H9 (cell line): ENCODE data around the gene THOC2. TPM values are rescaled to one million over a fixed set of nuclear protein-coding genes. Genes with fewer than 3 reads are reported as not detected.

Source experiments
- DNase-seq: peaks from one replicate; pipeline ENCODE4 v3.0.0-alpha.2; 2017
- H2AFZ ChIP-seq: one replicate; pipeline ENCODE4 v1.6.1; 2013; ENCODE audit warnings: mild to moderate bottlenecking, low read length, control low read depth, moderate library complexity
- H2AK5ac ChIP-seq: 2 replicates; pipeline ENCODE4 v1.6.1; 2013; ENCODE audit warnings: low read length, control low read depth, mixed read lengths; ENCODE audit not compliant: insufficient read length
- H2BK120ac ChIP-seq: one replicate; pipeline ENCODE4 v1.6.1; 2013; ENCODE audit warnings: low read depth, mild to moderate bottlenecking, low read length, control low read depth, inconsistent platforms; ENCODE audit not compliant: poor library complexity, severe bottlenecking
- H2BK12ac ChIP-seq: 2 replicates; pipeline ENCODE4 v1.6.1; 2013; ENCODE audit warnings: low read length, control low read depth, mixed read lengths, low read depth; ENCODE audit not compliant: insufficient read length
- H2BK15ac ChIP-seq: 2 replicates; pipeline ENCODE4 v1.6.1; 2013; ENCODE audit warnings: low read depth, low read length, control low read depth
- H2BK20ac ChIP-seq: one replicate; pipeline ENCODE4 v1.6.1; 2013; ENCODE audit warnings: low read depth, mild to moderate bottlenecking, low read length, control low read depth, inconsistent platforms; ENCODE audit not compliant: poor library complexity, severe bottlenecking
- H2BK5ac ChIP-seq: 2 replicates; pipeline ENCODE4 v1.6.1; 2013; ENCODE audit warnings: low read length, control low read depth, mixed read lengths; ENCODE audit not compliant: insufficient read length
- H3K14ac ChIP-seq: 2 replicates; pipeline ENCODE4 v1.6.1; 2013; ENCODE audit warnings: low read length, control low read depth; ENCODE audit not compliant: insufficient read depth
- H3K18ac ChIP-seq: 2 replicates; pipeline ENCODE4 v1.6.1; 2013; ENCODE audit warnings: low read depth, mild to moderate bottlenecking, mixed read lengths, low read length, control low read depth; ENCODE audit not compliant: insufficient read length
- H3K23ac ChIP-seq: 2 replicates; pipeline ENCODE4 v1.6.1; 2013; ENCODE audit warnings: low read length, control low read depth, mixed read lengths, low read depth; ENCODE audit not compliant: insufficient read length
- H3K23me2 ChIP-seq: 2 replicates; pipeline ENCODE4 v1.6.1; 2013; ENCODE audit warnings: low read depth, mild to moderate bottlenecking, mixed read lengths, low read length, control low read depth; ENCODE audit not compliant: insufficient read length, poor library complexity, severe bottlenecking
- H3K27ac ChIP-seq: 2 replicates; pipeline ENCODE4 v1.5.1; 2013; ENCODE audit warnings: low read length, control low read depth, mixed read lengths, low read depth; ENCODE audit not compliant: insufficient read length
- H3K27me3 ChIP-seq: 2 replicates; pipeline ENCODE4 v1.6.1; 2013; ENCODE audit warnings: low read length, control low read depth, inconsistent platforms; ENCODE audit not compliant: insufficient read depth
- H3K4ac ChIP-seq: 2 replicates; pipeline ENCODE4 v1.6.1; 2013; ENCODE audit warnings: low read depth, mild to moderate bottlenecking, control low read depth, inconsistent platforms, low read length, moderate library complexity
- H3K4me1 ChIP-seq: 2 replicates; pipeline ENCODE4 v1.6.1; 2013; ENCODE audit warnings: low read length, control low read depth, inconsistent platforms; ENCODE audit not compliant: insufficient read depth
- H3K4me2 ChIP-seq: 2 replicates; pipeline ENCODE4 v1.6.1; 2013; ENCODE audit warnings: low read length, control low read depth, mixed read lengths; ENCODE audit not compliant: insufficient read length, insufficient read depth
- H3K56ac ChIP-seq: 2 replicates; pipeline ENCODE4 v1.6.1; 2013; ENCODE audit warnings: low read depth, mild to moderate bottlenecking, mixed read lengths, low read length, control low read depth; ENCODE audit not compliant: insufficient read length
- H3K79me1 ChIP-seq: 2 replicates; pipeline ENCODE4 v1.6.1; 2013; ENCODE audit warnings: low read depth, mild to moderate bottlenecking, moderate library complexity, low read length, control low read depth, inconsistent platforms; ENCODE audit not compliant: insufficient read depth, poor library complexity, severe bottlenecking
- H3K79me2 ChIP-seq: 2 replicates; pipeline ENCODE4 v1.6.1; 2013; ENCODE audit warnings: low read length, control low read depth, inconsistent platforms; ENCODE audit not compliant: insufficient read depth
- H3K9ac ChIP-seq: 2 replicates; pipeline ENCODE4 v1.6.1; 2013; ENCODE audit warnings: low read length, control low read depth, mixed read lengths; ENCODE audit not compliant: insufficient read length; ENCODE audit errors: extremely low read depth
- H3K9me3 ChIP-seq: one replicate; pipeline ENCODE4 v1.6.1; 2013; ENCODE audit warnings: low read depth, low read length, inconsistent platforms; ENCODE audit not compliant: control insufficient read depth
- H3T11ph ChIP-seq: one replicate; pipeline ENCODE4 v1.6.1; 2013; ENCODE audit warnings: mild to moderate bottlenecking, low read length, control low read depth, inconsistent platforms
- H4K20me1 ChIP-seq: one replicate; pipeline ENCODE4 v1.6.1; 2013; ENCODE audit not compliant: control insufficient read depth, insufficient read length, insufficient read depth
- H4K5ac ChIP-seq: 2 replicates; pipeline ENCODE4 v1.6.1; 2013; ENCODE audit warnings: low read depth, mild to moderate bottlenecking, mixed read lengths, low read length, control low read depth; ENCODE audit not compliant: insufficient read length
- H4K8ac ChIP-seq: replicated peaks from 2 replicates; pipeline ENCODE4 v1.6.1; 2013; ENCODE audit warnings: low read length, control low read depth, mixed read lengths, low read depth; ENCODE audit not compliant: insufficient read length
- H4K91ac ChIP-seq: 2 replicates; pipeline ENCODE4 v1.6.1; 2013; ENCODE audit warnings: low read depth, mild to moderate bottlenecking, moderate library complexity, mixed read lengths, low read length, control low read depth; ENCODE audit not compliant: insufficient read length
- H3K27ac Mint-ChIP-seq, 3 experiments: 2 replicates in 2 of 3; 3 replicates in 1 of 3; pipeline ENCODE4 v1.8.0; 2020 to 2021; ENCODE audit warnings: mixed read lengths in 3 of 3, mild to moderate bottlenecking in 1 of 3, moderate library complexity in 1 of 3
- H3K27me3 Mint-ChIP-seq: 2 replicates; pipeline ENCODE4 v1.8.0; 2021; ENCODE audit warnings: low read depth, mild to moderate bottlenecking, moderate library complexity, mixed read lengths
- H3K36me3 Mint-ChIP-seq, 3 experiments: 2 replicates in 2 of 3; 3 replicates in 1 of 3; pipeline ENCODE4 v1.8.0; 2020 to 2021; ENCODE audit warnings: low read depth in 3 of 3, mixed read lengths in 3 of 3; ENCODE audit not compliant: insufficient read depth in 1 of 3
- H3K4me1 Mint-ChIP-seq, 2 experiments: 2 replicates each; pipeline ENCODE4 v1.8.0; 2020; ENCODE audit warnings: mixed read lengths in 2 of 2
- H3K4me3 Mint-ChIP-seq, 2 experiments: 2 replicates in 1 of 2; 3 replicates in 1 of 2; pipeline ENCODE4 v1.8.0; 2020 to 2021; ENCODE audit warnings: mild to moderate bottlenecking in 2 of 2, mixed read lengths in 2 of 2, moderate library complexity in 1 of 2
- H3K9me3 Mint-ChIP-seq, 2 experiments: 2 replicates in 1 of 2; 3 replicates in 1 of 2; pipeline ENCODE4 v1.8.0; 2020; ENCODE audit warnings: mild to moderate bottlenecking in 2 of 2, mixed read lengths in 2 of 2, moderate library complexity in 1 of 2
- CTCF ChIP-seq: fragments of 200-600 bp; sonication (generic); conservative IDR thresholded peaks from 3 replicates; pipeline ENCODE4 v1.8.0; 2021; ENCODE audit warnings: antibody characterized with exemption, mild to moderate bottlenecking
- WGBS: extraction: QIAGEN DNeasy Blood & Tissue Kit; methylation state at CpG from one replicate; pipeline ENCODE4 v1.1.7; 2013; ENCODE audit warnings: missing lambda C conversion rate, low lambda C conversion rate, mixed read lengths; ENCODE audit not compliant: insufficient read length; ENCODE audit errors: extremely low coverage; 5-methylcytosine and 5-hydroxymethylcytosine counted together
- total RNA-seq: library from RNA; stranded (reverse); gene quantifications from 2 replicates; pipeline ENCODE4 v1.2.1, GENCODE V29; 2021

Gene THOC2
- total RNA-seq, 1 experiment from 2014 or later = 72.1 TPM

GRCh38 chrX:123688524-123688923 is 44.3 kb downstream of the THOC2 start:
- no peak for DNase-seq
- Histone ChIP-seq H2BK15ac (no peak overlapping the region), H3K23me2 (no peaks in the 10 kb centered on the region), H4K91ac (no peak overlapping the region), H2BK5ac (no peak overlapping the region), H3K9ac (no peak overlapping the region), H3K79me1 (no peaks in the 10 kb centered on the region), H3T11ph (no peak overlapping the region), H2BK120ac (no peak overlapping the region), H3K27ac (no peak overlapping the region), H2AK5ac (no peak overlapping the region), H2BK20ac (no peak overlapping the region), H4K5ac (no peak overlapping the region), H2AFZ (no peak overlapping the region), H3K23ac (no peak overlapping the region), H3K56ac (no peak overlapping the region), H3K18ac (no peak overlapping the region), H3K79me2 (no peaks in the 10 kb centered on the region), H3K14ac (no peak overlapping the region), H3K4me2 (no peak overlapping the region), H3K4ac (no peak overlapping the region), H3K4me1 (no peaks in the 10 kb centered on the region), H3K9me3 (no peaks in the 10 kb centered on the region), H4K20me1 (no peaks in the 10 kb centered on the region), H2BK12ac (no peak overlapping the region), H4K8ac (no peak overlapping the region), H3K27me3 (no peaks in the 10 kb centered on the region)
- no peak overlapping the region for H3K27ac Mint-ChIP-seq
- H3K9me3 Mint-ChIP-seq = peaks cover 0 to 57% of the 10 kb centered on the region in 2 experiments; a peak in 3 of 5 replicates
- H3K4me1 Mint-ChIP-seq = no peaks in the 10 kb centered on the region
- WGBS = no CpG with 5 or more reads among the region's 1 CpG
- peaks cover 2 to 31% (median 29%) of the 10 kb centered on the region in 3 experiments; a peak in 6 of 7 replicates for H3K36me3 Mint-ChIP-seq
- H3K4me3 Mint-ChIP-seq = no peak overlapping the region
- TF ChIP-seq CTCF = no peak
- H3K27me3 Mint-ChIP-seq = no peaks in the 10 kb centered on the region
